PC-9 (cell line): Measurements from ENCODE around the gene ZMYND15.

Experiments
- CTCF ChIP-seq: fragments of 200-600 bp; sonication (generic); conservative IDR thresholded peaks from 2 replicates; pipeline ENCODE4 v1.6.1; 2017; ENCODE audit warnings: mixed run types, antibody characterized with exemption, mild to moderate bottlenecking, moderate library complexity
- EZH2 ChIP-seq: fragments of 200-600 bp; sonication (generic); IDR thresholded peaks from 2 replicates; pipeline ENCODE4 v1.8.0; 2017; ENCODE audit warnings: antibody characterized with exemption, low read depth

DNA sequence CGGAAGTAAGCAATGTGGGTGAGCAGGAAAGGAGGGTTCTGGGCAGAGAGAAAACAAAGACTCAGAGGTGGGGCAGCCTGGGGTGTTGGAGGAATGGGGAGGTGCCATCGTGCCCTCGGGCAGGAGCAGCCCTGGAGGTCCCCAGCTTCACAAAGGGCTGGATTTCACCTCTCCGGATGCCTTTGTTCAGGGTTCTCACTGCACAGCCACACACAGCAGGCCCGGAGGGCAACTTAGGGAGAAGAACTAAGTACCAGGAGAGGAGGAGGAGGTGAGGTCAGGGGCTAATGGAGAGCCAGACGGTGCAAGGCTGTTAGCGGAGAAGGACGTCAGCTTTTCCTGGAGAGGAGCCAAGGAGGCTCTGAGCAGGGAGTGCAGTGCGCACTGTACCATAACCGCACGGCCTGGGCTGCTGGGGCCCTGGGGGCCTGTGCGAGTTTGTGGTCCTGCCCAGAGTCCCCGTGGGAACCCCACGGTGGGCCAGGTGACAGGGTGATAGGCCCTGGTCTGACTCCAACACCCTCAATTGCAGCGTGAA, 19.9 kb upstream of the ZMYND15 start:
- TF ChIP-seq CTCF, result no peak
- no peak for TF ChIP-seq EZH2
